Measurements from ENCODE around the gene DENND1B.

Gene DENND1B

GRCh38 chr1:197462539-197462938, 312.7 kb downstream of the DENND1B start:
- no peak for DNase-seq

All from stimulated activated CD4-positive, alpha-beta T cell treated with anti-CD3 and anti-CD28 coated beads, Interleukin-2, amount 100 ng/mL, for 48 hours (primary cell).